GM18508 (cell line): ENCODE data around the gene PTPN14.

Experiments used
- ATAC-seq: cut with Tn5 transposase; IDR thresholded peaks from one replicate; pipeline ENCODE4 v1.9.1; 2021; ENCODE audit warnings: moderate number of reproducible peaks; ENCODE audit not compliant: insufficient read depth, unreplicated experiment

The PTPN14 gene

GRCh38 chr1:214352838-214353237, 198.6 kb downstream of the PTPN14 start:
- no peak for ATAC-seq

GRCh38 chr1:214351551-214352277, 199.7 kb downstream of the PTPN14 start:
- no peak for ATAC-seq

GRCh38 chr1:214349781-214350180, 201.6 kb downstream of the PTPN14 start:
- ATAC-seq, result no peak

- ATAC-seq, result no peak
Measured at GRCh38 chr1:214349008-214349407, 202.4 kb downstream of the PTPN14 start.

GRCh38 chr1:214344897-214345296, 206.5 kb downstream of the PTPN14 start:
- ATAC-seq, result no peak

GRCh38 chr1:214342525-214342924, 208.9 kb downstream of the PTPN14 start:
- no peak for ATAC-seq

- ATAC-seq, result no peak
Measured at GRCh38 chr1:214341932-214342331, 209.5 kb downstream of the PTPN14 start.

- no peak for ATAC-seq
Measured at GRCh38 chr1:214341459-214341858, 209.9 kb downstream of the PTPN14 start.

GRCh38 chr1:214338212-214338611, 213.2 kb downstream of the PTPN14 start:
- ATAC-seq, result no peak

- no peak for ATAC-seq
Measured at GRCh38 chr1:214337511-214337910, 213.9 kb downstream of the PTPN14 start.

- no peak for ATAC-seq
Measured at GRCh38 chr1:214337015-214337414, 214.4 kb downstream of the PTPN14 start.

- no peak for ATAC-seq
Measured at GRCh38 chr1:214335567-214335966, 215.8 kb downstream of the PTPN14 start.

- no peak for ATAC-seq
Measured at GRCh38 chr1:214332946-214333798, 218.2 kb downstream of the PTPN14 start.

- ATAC-seq, result no peak
Measured at GRCh38 chr1:214331827-214332423, 219.5 kb downstream of the PTPN14 start.

- no peak for ATAC-seq
Measured at GRCh38 chr1:214331180-214331579, 220.2 kb downstream of the PTPN14 start.

- no peak for ATAC-seq
Measured at GRCh38 chr1:214330715-214331114, 220.7 kb downstream of the PTPN14 start.

GRCh38 chr1:214330222-214330621, 221.2 kb downstream of the PTPN14 start:
- ATAC-seq, result no peak

- ATAC-seq, result no peak
Measured at GRCh38 chr1:214329470-214330220, 221.8 kb downstream of the PTPN14 start.

GRCh38 chr1:214328770-214329469, 222.5 kb downstream of the PTPN14 start:
- ATAC-seq, result peak; percentile 87

- ATAC-seq, result no peak
Measured at GRCh38 chr1:214327514-214327913, 223.9 kb downstream of the PTPN14 start.
